Endodermal cell (in vitro differentiated cells): ENCODE results near the gene TNS3. TPM values are rescaled to one million over a fixed set of nuclear protein-coding genes. Genes with fewer than 3 reads are reported as not detected.

ENCODE experiments used
- DNase-seq: peaks from one replicate; pipeline ENCODE4 v3.0.0-alpha.2; 2017
- H3K27ac ChIP-seq: 2 replicates; pipeline ENCODE4 v1.5.1; 2013; ENCODE audit warnings: mild to moderate bottlenecking, low read depth, low read length, moderate library complexity
- H3K27me3 ChIP-seq: 2 replicates; pipeline ENCODE4 v1.6.1; 2013; ENCODE audit warnings: mild to moderate bottlenecking, low read length, moderate library complexity; ENCODE audit not compliant: insufficient read depth, control insufficient read depth, poor library complexity, severe bottlenecking
- H3K36me3 ChIP-seq: 2 replicates; pipeline ENCODE4 v1.7.0; 2013; ENCODE audit warnings: mild to moderate bottlenecking, low read length, moderate library complexity; ENCODE audit not compliant: control insufficient read depth, insufficient read depth
- H3K4me1 ChIP-seq: one replicate; pipeline ENCODE4 v1.7.0; 2013; ENCODE audit warnings: low read length; ENCODE audit not compliant: control insufficient read depth, insufficient read depth
- H3K4me3 ChIP-seq: 2 replicates; pipeline ENCODE4 v1.5.1; 2013; ENCODE audit warnings: mild to moderate bottlenecking, low read length, moderate library complexity
- H3K9ac ChIP-seq: 2 replicates; pipeline ENCODE4 v1.6.1; 2013; ENCODE audit warnings: mild to moderate bottlenecking, low read length, moderate library complexity; ENCODE audit not compliant: poor library complexity, severe bottlenecking; ENCODE audit errors: extremely low read depth
- H3K9me3 ChIP-seq: 2 replicates; pipeline ENCODE4 v1.6.1; 2013; ENCODE audit warnings: mild to moderate bottlenecking, low read length, moderate library complexity; ENCODE audit not compliant: control insufficient read depth
- H3K27ac Mint-ChIP-seq: 2 replicates; pipeline ENCODE4 v1.8.0; 2020; ENCODE audit warnings: mixed read lengths
- H3K27me3 Mint-ChIP-seq: 2 replicates; pipeline ENCODE4 v1.8.0; 2021; ENCODE audit warnings: mild to moderate bottlenecking, mixed read lengths; ENCODE audit not compliant: insufficient read depth
- H3K36me3 Mint-ChIP-seq: 2 replicates; pipeline ENCODE4 v1.8.0; 2020; ENCODE audit warnings: low read depth, mixed read lengths
- H3K4me1 Mint-ChIP-seq: 2 replicates; pipeline ENCODE4 v1.8.0; 2020; ENCODE audit warnings: mixed read lengths
- H3K4me3 Mint-ChIP-seq: 2 replicates; pipeline ENCODE4 v1.8.0; 2020; ENCODE audit warnings: mild to moderate bottlenecking, moderate library complexity, mixed read lengths
- H3K9me3 Mint-ChIP-seq: 2 replicates; pipeline ENCODE4 v1.8.0; 2020; ENCODE audit warnings: mild to moderate bottlenecking, mixed read lengths
- CTCF ChIP-seq: fragments of 200-600 bp; sonication (generic); conservative IDR thresholded peaks from 2 replicates; pipeline ENCODE4 v1.5.0; 2021; ENCODE audit warnings: antibody characterized with exemption, mild to moderate bottlenecking
- WGBS, 2 experiments: methylation state at CpG; one replicate each; pipeline versions ENCODE4 v1.1.5 to v1.1.7; 2013; ENCODE audit warnings: missing lambda C conversion rate in 2 of 2, mixed read lengths in 1 of 2; ENCODE audit not compliant: insufficient coverage in 1 of 2, insufficient read length in 1 of 2; 5-methylcytosine and 5-hydroxymethylcytosine counted together
- total RNA-seq, 2 donors: library from RNA; stranded (reverse); fragmentation: NEBNext Ultra II Directional in 1 of 2; extraction: Animal tissue kit (Norgen Biotek cat#: 25700) in 1 of 2; gene quantifications; 2 replicates in 1 of 2; 3 replicates in 1 of 2; pipeline ENCODE4 v1.2.1, GENCODE V29; 2021

Gene TNS3
- total RNA-seq, 2 donors from 2014 or later = 33.8 to 38.5 TPM

GRCh38 chr7:47600199-47601118 is 18.5 kb upstream of the TNS3 start:
- Histone ChIP-seq H3K9me3 (peaks cover 15% of the 10 kb centered on the region), H3K4me3 (no peak overlapping the region), H3K36me3 (no peaks in the 10 kb centered on the region), H3K9ac (no peak overlapping the region), H3K4me1 (no peaks in the 10 kb centered on the region), H3K27ac (no peak overlapping the region), H3K27me3 (no peaks in the 10 kb centered on the region)
- TF ChIP-seq CTCF = no peak
- H3K4me1 Mint-ChIP-seq = peaks cover 20% of the 10 kb centered on the region
- peaks cover 2% of the 10 kb centered on the region for H3K36me3 Mint-ChIP-seq
- 91 to 95% methylated on average over 11 to 15 of the region's 15 CpGs for WGBS, 2 experiments
- H3K4me3 Mint-ChIP-seq = no peak overlapping the region
- DNase-seq = no peak
- H3K27ac Mint-ChIP-seq = no peak overlapping the region
- H3K27me3 Mint-ChIP-seq = no peaks in the 10 kb centered on the region
- peaks cover 33% of the 10 kb centered on the region for H3K9me3 Mint-ChIP-seq

- H3K9me3 ChIP-seq = peaks cover 15% of the 10 kb centered on the region
- no peaks in the 10 kb centered on the region for H3K36me3 ChIP-seq
- TF ChIP-seq CTCF = no peak
- H3K27ac ChIP-seq = no peak overlapping the region
- Mint-ChIP-seq H3K4me1 (peaks cover 20% of the 10 kb centered on the region), H3K27ac (no peak overlapping the region), H3K36me3 (peaks cover 2% of the 10 kb centered on the region), H3K4me3 (no peak overlapping the region), H3K9me3 (peaks cover 34% of the 10 kb centered on the region), H3K27me3 (peaks cover 2% of the 10 kb centered on the region)
- no peaks in the 10 kb centered on the region for H3K27me3 ChIP-seq
- H3K4me3 ChIP-seq = no peak overlapping the region
- no peaks in the 10 kb centered on the region for H3K4me1 ChIP-seq
- no peak for DNase-seq
- 89 to 92% methylated on average over 2 to 5 of the region's 5 CpGs for WGBS, 2 experiments
- H3K9ac ChIP-seq = no peak overlapping the region
Measured at GRCh38 chr7:47597379-47597778, 15.5 kb upstream of the TNS3 start.

GRCh38 chr7:47596502-47597202 is 14.7 kb upstream of the TNS3 start:
- peaks cover 2% of the 10 kb centered on the region for H3K27me3 Mint-ChIP-seq
- no peaks in the 10 kb centered on the region for H3K36me3 ChIP-seq
- H3K4me3 Mint-ChIP-seq = no peak overlapping the region
- DNase-seq = no peak
- 92 to 95% methylated on average over 11 to 12 of the region's 12 CpGs for WGBS, 2 experiments
- H3K27ac ChIP-seq = no peak overlapping the region
- H3K9me3 ChIP-seq = peaks cover 15% of the 10 kb centered on the region
- H3K27ac Mint-ChIP-seq = no peak overlapping the region
- peaks cover 20% of the 10 kb centered on the region for H3K4me1 Mint-ChIP-seq
- H3K27me3 ChIP-seq = no peaks in the 10 kb centered on the region
- no peak overlapping the region for H3K9ac ChIP-seq
- peaks cover 33% of the 10 kb centered on the region for H3K9me3 Mint-ChIP-seq
- no peaks in the 10 kb centered on the region for H3K4me1 ChIP-seq
- peaks cover 2% of the 10 kb centered on the region for H3K36me3 Mint-ChIP-seq
- no peak overlapping the region for H3K4me3 ChIP-seq
- TF ChIP-seq CTCF = no peak
